GM19239 (cell line): ENCODE results near the gene GON7.
A peak's percentile ranks its signal among the peaks of the same experiment; 100 is the strongest.
"Not testable (repeated sequence)": the region's sequence is repeated elsewhere in the genome, so short reads cannot be mapped to it uniquely, and the experiment has no call there.

Experiments used
- DNase-seq: peaks from one replicate; pipeline ENCODE4 v3.0.0; 2011; ENCODE audit warnings: low spot score; ENCODE audit not compliant: insufficient read length
- FAIRE-seq: peaks from 2 replicates; lab custom pipeline; 2011; peaks lifted over from hg19 to GRCh38; lab: Jason Lieb, UNC

The GON7 gene

GRCh38 chr14:93161411-93161940 lies 45.4 kb downstream of the GON7 start:
- FAIRE-seq (no peak), DNase-seq (no peak)

- no peak for DNase-seq
- peak; percentile 78 for FAIRE-seq
These were observed 46.5 kb downstream of the GON7 start for GRCh38 chr14:93160353-93160801.

- DNase-seq, FAIRE-seq: not testable (repeated sequence)
These were observed 47.1 kb downstream of the GON7 start for GRCh38 chr14:93159625-93160352.

GRCh38 chr14:93158349-93158748 lies 48.5 kb downstream of the GON7 start:
- not testable (repeated sequence) for DNase-seq, FAIRE-seq

- no peak for FAIRE-seq
- no peak for DNase-seq
These were observed 50.0 kb downstream of the GON7 start for GRCh38 chr14:93156693-93157369.

GRCh38 chr14:93155667-93156066 lies 51.2 kb downstream of the GON7 start:
- FAIRE-seq: no peak

GRCh38 chr14:93153121-93153520 lies 53.7 kb downstream of the GON7 start:
- no peak for FAIRE-seq
- no peak for DNase-seq

More at GRCh38 chr14:93155667-93156066, 51.2 kb downstream of the GON7 start:
- DNase-seq: no peak
